Measurements from ENCODE around the gene TNFRSF19. TPM values are rescaled to one million over a fixed set of nuclear protein-coding genes. Genes with fewer than 3 reads are reported as not detected.

Gene TNFRSF19
- total and polyA plus RNA-seq, 2 of the 13 experiments (the other 11 are each of a cell fraction or from before 2014, with no cell fraction given), result 75.3 to 77.7 TPM

GRCh38 chr13:23651439-23651838 lies 81.2 kb downstream of the TNFRSF19 start (continued):
- no peak for TF ChIP-seq ZNF646 (CRISPR knock-in tag; IDR thresholded peaks at IDR 0.05)
- TF ChIP-seq NFE2L1 (CRISPR knock-in tag; IDR thresholded peaks at IDR 0.05; ENCODE audit: borderline replicate concordance), result no peak
- no peak for TF ChIP-seq ZNF781 (CRISPR knock-in tag; IDR thresholded peaks at IDR 0.05; ENCODE audit: borderline replicate concordance, not compliant biosample characterization)

GRCh38 chr13:23651887-23652286 lies 81.7 kb downstream of the TNFRSF19 start:
- H3K9me3 ChIP-seq (ENCODE audit: low read length), result no peaks in the 10 kb centered on the region
- ChIA-PET CTCF (ENCODE audit: low intra/inter-chr PET ratio, low total read pairs) (no interaction called here), POLR2A (interaction anchor here (6.2 kb wide), 1 partner anchor 21 kb away, joined by 90 read pairs; no protein-coding TSS in a partner anchor)
- no peaks in the 10 kb centered on the region for H4K20me1 ChIP-seq (ENCODE audit: insufficient read depth, low read length)
- no peak for DNase-seq (ENCODE audit: low spot score)
- peaks cover 62% of the 10 kb centered on the region for H3K4me1 ChIP-seq (ENCODE audit: insufficient read depth, low read length)
- no peak for ATAC-seq
- H3K4me3 ChIP-seq (replicated peaks in 1 of 3; ENCODE audit: insufficient read depth in 1 of 3, low read depth in 2 of 3, low read length in 3 of 3), result no peak overlapping the region
- BruUV-seq (replicated peaks), result no TSS peak
- H3K27me3 ChIP-seq (ENCODE audit: control insufficient read depth in 1 of 2, insufficient read depth in 2 of 2, low read length in 2 of 2), result no peaks in the 10 kb centered on the region
- H3K9ac ChIP-seq (ENCODE audit: insufficient read depth, low read depth, low read length), result no peak overlapping the region
- no peak overlapping the region for H3K27ac ChIP-seq (ENCODE audit: extremely low read length, insufficient read depth, low read length)
- H3K36me3 ChIP-seq (replicated peaks in 1 of 2; ENCODE audit: control insufficient read depth in 1 of 2, insufficient read depth in 2 of 2, low read length in 2 of 2), result peaks cover 0 to 3% of the 10 kb centered on the region in 2 experiments; a peak in 3 of 5 replicates
- in situ Hi-C loops (cut with HindIII; ENCODE audit: extremely low pct_ligation_motif_present, low pct_unique_long_range_greater_than_20kb) (no loop called here), intact Hi-C loops (cut with micrococcal nuclease; ENCODE audit: unreplicated experiment) (loop anchor here (5.0 to 10.0 kb wide), 2 partner anchors 35 to 187 kb away; no protein-coding TSS in a partner anchor)
- FAIRE-seq, result no peak
- no peak overlapping the region for H3K4me2 ChIP-seq (ENCODE audit: low read depth, low read length)
- 97% methylated on average over 2 of the region's 2 CpGs for WGBS (ENCODE audit: low lambda C conversion rate)
- H2AFZ ChIP-seq (ENCODE audit: low read length), result no peak overlapping the region
- peaks cover 80% of the 10 kb centered on the region for H3K79me2 ChIP-seq (ENCODE audit: insufficient read depth, low read length)
- TF ChIP-seq ZBTB26 (CRISPR knock-in tag; IDR thresholded peaks at IDR 0.05; ENCODE audit: borderline replicate concordance) (no peak), KMT2A (CRISPR knock-in tag; IDR thresholded peaks at IDR 0.05) (no peak), SSRP1 (CRISPR knock-in tag; IDR thresholded peaks at IDR 0.05) (no peak), ZNF235 (CRISPR knock-in tag; IDR thresholded peaks at IDR 0.05; ENCODE audit: borderline replicate concordance) (no peak), ZNF232 (CRISPR knock-in tag; IDR thresholded peaks at IDR 0.05; ENCODE audit: borderline replicate concordance) (no peak), ZBTB2 (CRISPR knock-in tag; IDR thresholded peaks at IDR 0.05; ENCODE audit: low read depth) (no peak), NFRKB (IDR thresholded peaks at IDR 0.05) (no peak), ZNF781 (CRISPR knock-in tag; IDR thresholded peaks at IDR 0.05; ENCODE audit: borderline replicate concordance, not compliant biosample characterization) (no peak)
